AG09309 (cell line): ENCODE measurements around the gene SLBP.
"Not testable (repeated sequence)": the region's sequence is repeated elsewhere in the genome, so short reads cannot be mapped to it uniquely, and the experiment has no call there.

Experiments
- DNase-seq: peaks from one replicate; pipeline ENCODE4 v3.0.0-alpha.2; 2010; ENCODE audit warnings: low read depth
- H3K4me3 ChIP-seq: 2 replicates; pipeline ENCODE4 v1.5.1; 2011; ENCODE audit warnings: mild to moderate bottlenecking, low read depth, low read length, moderate library complexity; ENCODE audit not compliant: control insufficient read depth
- CTCF ChIP-seq: IDR thresholded peaks from 2 replicates; pipeline ENCODE4 v1.5.1; 2011; ENCODE audit warnings: mild to moderate bottlenecking, low read depth, low read length, inconsistent platforms; ENCODE audit not compliant: insufficient read depth, control insufficient read depth; ENCODE audit errors: missing control alignments

SLBP gene

GRCh38 chr4:1676605-1677525 lies 35.3 kb downstream of the SLBP start:
- no peak overlapping the region for H3K4me3 ChIP-seq
- DNase-seq: no peak
- no peak for TF ChIP-seq CTCF

- no peak for DNase-seq
- TF ChIP-seq CTCF: no peak
These were observed 36.3 kb downstream of the SLBP start for GRCh38 chr4:1675802-1676137.

GRCh38 chr4:1675136-1675801 lies 36.9 kb downstream of the SLBP start:
- DNase-seq: no peak
- no peak for TF ChIP-seq CTCF
- no peak overlapping the region for H3K4me3 ChIP-seq

More at GRCh38 chr4:1675802-1676137, 36.3 kb downstream of the SLBP start:
- no peak overlapping the region for H3K4me3 ChIP-seq

- DNase-seq: no peak
- no peak for TF ChIP-seq CTCF
- H3K4me3 ChIP-seq: no peak overlapping the region
These were observed 37.4 kb downstream of the SLBP start for GRCh38 chr4:1674682-1675081.

- no peak overlapping the region for H3K4me3 ChIP-seq
- no peak for DNase-seq
- TF ChIP-seq CTCF: no peak
These were observed 38.4 kb downstream of the SLBP start for GRCh38 chr4:1673671-1674070.

- not testable (repeated sequence) for DNase-seq
These were observed 41.1 kb downstream of the SLBP start for GRCh38 chr4:1671011-1671410.

GRCh38 chr4:1670279-1670678 lies 41.8 kb downstream of the SLBP start:
- TF ChIP-seq CTCF: no peak
- DNase-seq: no peak

More at GRCh38 chr4:1671011-1671410, 41.1 kb downstream of the SLBP start:
- H3K4me3 ChIP-seq: not testable (repeated sequence)

More at GRCh38 chr4:1670279-1670678, 41.8 kb downstream of the SLBP start:
- H3K4me3 ChIP-seq: no peak overlapping the region
